ENCODE measurements around the gene SHH.
"Not testable (repeated sequence)": the region's sequence is repeated elsewhere in the genome, so short reads cannot be mapped to it uniquely, and the experiment has no call there.

The SHH gene

DNA sequence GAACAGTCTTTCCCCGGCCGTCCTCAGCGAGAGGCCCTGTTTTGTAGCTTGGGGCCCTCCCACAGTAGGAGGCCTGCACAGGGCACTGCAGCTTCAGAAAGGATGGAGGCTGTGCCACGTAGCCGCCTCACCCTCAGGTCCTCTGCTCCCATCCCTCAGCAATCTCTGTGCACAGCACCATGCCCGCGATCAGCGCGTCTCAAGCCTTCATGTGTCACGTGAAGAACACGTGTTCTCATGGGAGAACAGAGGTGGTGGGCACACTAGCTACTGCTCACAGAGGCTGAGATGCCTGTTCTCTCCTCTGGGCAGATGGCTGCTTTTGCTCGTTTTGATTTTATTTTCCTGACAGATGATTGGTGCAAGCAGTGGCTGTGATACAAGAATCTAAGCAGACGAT lies 8.5 kb upstream of the SHH start:
- DNase-seq (ENCODE audit: low read depth in 1 of 2, low spot score in 1 of 2) = no peak

DNA sequence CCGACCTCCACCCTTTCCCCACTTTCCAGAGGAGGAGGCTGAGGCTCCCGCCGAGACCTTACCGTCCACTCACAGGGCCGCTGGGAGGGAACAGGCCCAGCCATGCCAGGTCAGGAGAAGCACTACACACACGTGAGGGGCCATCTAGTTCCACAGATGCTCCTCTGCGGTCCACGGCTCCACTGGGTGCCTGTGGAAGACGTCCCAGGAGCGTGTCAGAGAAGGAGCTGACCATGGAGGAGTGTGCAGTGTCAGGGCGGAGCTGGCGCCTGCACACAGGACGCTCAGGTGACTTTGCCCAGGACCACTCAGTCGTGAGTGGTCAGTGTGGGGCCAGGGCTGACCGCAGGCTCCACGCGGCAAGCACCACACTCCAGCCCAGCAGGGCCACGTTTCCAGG lies 8.0 kb upstream of the SHH start:
- DNase-seq (ENCODE audit: low read depth in 1 of 2, low spot score in 1 of 2) = no peak

DNA sequence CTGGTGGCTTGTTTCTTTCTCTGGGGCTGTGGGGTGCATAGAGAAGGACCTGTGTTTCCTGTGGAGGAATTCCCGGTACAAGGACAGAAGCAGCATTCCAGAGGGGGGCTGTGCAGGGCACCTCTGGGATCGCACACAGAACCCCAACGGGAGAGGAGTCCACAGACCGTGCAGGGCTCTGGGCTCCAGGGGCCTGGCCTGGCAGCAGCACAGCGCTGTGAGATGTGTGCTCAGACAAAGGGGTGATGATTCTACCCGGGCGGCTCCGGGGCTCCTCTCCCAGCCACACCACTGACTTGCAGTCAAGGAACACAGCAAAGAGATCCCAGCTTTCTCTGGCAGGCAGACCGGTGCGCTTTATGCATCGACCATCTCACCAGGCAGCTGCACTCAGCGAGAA lies 6.9 kb upstream of the SHH start:
- no peak for DNase-seq (ENCODE audit: low read depth in 1 of 2, low spot score in 1 of 2)

DNA sequence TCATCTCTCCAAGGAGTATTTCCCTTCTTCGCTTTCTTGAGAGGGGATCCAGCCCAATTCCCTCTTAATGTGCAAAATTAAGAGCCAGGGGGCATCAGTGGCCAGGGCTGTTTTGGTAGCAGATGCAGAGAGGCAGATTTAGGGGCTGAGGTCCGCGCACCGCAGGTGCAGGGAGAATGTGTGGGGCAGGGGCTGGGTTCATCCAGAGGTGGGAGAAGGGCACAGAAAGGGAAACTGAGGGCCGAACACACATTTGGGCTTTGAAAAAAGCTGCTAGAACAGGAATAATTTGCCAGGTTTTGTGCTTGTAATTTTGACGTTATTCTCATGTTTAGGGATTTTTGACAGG lies 6.5 kb upstream of the SHH start:
- no peak for DNase-seq (ENCODE audit: low read depth in 1 of 2, low spot score in 1 of 2)

DNA sequence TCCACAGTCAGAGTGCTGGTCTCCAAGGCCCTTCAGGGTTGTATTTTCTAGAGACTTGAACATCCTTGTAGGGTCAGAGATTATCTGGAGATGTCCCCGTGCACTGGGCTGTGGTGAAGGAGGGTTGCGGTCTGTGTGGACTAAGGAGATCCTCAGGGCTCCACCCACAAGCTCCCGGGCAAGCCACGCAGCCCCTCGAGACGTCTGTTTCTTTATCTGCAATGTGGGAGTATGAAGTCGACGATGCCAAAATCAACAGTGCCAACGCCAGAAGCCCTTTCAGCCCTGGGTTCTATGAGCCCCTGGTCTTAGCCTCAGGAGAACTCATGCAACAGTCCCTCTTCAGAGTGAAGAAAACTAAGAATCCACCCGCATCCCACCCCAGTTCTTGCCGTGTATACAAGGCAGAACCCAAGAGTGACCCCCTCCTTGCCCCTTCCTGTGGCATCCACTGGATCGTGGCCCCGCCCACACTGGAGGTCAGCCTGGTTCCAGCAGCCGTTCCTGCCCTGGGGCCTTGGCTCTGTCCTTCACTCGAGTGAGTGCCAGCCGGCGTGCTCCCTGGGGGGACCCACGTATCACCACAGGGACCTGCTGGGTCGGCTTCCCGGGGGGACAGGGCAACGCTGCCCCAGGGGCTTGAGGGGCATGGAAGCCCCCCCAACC lies 6.0 kb upstream of the SHH start:
- DNase-seq (ENCODE audit: low read depth in 1 of 2, low spot score in 1 of 2) = no peak

DNA sequence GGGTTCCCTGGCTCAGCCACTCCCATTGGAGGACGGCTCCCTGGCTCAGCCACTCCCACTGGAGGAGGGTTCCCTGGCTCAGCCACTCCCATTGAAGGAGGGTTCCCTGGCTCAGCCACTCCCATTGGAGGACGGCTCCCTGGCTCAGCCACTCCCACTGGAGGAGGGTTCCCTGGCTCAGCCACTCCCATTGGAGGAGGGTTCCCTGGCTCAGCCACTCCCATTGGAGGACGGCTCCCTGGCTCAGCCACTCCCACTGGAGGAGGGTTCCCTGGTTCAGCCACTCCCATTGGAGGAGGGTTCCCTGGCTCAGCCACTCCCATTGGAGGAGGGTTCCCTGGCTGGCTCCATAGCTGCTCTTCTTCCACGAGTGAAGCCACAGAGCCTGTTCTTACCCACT lies 5.3 kb upstream of the SHH start:
- not testable (repeated sequence) for DNase-seq (ENCODE audit: low read depth in 1 of 2, low spot score in 1 of 2)

DNA sequence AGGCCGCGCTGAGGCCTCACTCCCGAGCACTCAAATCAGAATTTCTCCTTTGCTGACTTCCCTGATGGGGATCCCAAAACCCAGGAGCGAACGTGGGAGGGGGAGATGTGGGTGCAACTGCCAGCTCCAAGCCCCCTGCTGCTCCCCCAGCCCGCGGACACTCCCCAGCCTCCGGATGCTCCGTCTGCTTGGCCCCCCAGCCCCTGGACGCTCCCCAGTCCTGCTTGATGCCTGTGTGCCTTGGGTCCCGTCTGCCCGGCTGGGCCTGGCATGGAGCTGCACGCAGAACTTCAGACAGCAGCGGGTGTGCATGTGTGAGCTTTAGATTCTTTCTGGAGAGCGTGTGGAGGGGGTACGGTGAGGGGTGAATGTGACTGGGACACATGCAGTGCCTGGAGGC lies 4.7 kb upstream of the SHH start:
- DNase-seq (ENCODE audit: low read depth in 1 of 2, low spot score in 1 of 2) = no peak

DNA sequence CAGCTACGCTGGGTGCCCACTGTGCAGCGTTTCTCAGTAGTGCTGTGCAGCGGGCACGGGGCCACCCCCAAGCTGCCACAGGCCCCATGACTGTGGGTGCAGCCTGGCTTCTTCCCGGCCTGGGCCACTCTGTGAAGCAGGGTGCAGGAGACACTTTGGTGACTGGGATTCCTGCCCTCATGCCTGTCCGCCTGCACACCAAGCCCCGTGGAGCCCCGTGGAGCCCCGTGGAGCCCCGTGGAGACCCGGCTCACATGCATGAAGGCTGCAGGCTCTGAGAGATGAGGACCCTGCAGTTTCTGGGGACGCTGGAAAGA lies 3.9 kb upstream of the SHH start:
- no peak for DNase-seq (ENCODE audit: low read depth in 1 of 2, low spot score in 1 of 2)

DNA sequence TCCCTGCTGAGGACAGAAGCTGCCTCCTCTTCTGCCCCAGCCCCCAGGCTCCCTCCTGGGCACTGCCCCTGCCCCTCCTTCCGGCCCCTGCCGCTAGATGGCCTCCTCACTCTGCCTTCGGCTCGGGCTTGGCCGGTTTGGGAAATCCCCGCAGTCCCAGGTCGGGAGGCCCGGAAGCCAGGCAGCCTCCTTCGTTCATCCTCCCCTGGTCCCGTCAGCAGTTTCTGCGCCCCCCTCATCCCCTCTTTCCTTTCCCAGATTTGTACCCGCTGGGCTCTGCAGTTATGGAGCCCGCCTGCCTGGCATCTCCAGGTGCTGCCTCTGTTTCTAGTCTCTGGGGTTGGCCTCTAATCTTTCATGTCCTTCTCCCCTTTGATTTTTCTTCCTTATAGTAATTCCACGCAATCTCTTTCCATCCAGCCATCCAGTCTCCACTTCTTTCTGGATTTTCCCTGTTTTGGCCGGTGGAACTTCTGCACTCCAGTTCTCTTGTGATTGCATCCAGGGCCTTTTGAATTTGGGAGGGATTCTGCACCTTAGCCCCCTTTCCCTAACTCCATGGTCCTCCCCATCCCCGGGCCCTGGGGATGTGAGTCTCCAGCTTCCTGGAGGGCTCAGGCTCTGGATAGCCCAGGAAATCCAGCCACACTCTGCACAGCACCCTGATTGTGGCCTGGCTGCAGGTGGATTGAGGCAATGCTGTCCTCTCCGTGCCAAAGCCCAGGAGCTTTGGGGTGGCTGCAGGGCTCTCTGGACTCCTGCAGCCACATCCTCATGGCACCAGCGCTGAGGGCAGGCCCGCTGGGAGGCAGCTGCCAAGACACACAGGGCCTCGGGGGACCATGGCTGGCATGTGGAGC lies 3.3 kb upstream of the SHH start:
- DNase-seq (ENCODE audit: low read depth in 1 of 2, low spot score in 1 of 2) = peak in 1 of 2 donors; percentile 53

DNA sequence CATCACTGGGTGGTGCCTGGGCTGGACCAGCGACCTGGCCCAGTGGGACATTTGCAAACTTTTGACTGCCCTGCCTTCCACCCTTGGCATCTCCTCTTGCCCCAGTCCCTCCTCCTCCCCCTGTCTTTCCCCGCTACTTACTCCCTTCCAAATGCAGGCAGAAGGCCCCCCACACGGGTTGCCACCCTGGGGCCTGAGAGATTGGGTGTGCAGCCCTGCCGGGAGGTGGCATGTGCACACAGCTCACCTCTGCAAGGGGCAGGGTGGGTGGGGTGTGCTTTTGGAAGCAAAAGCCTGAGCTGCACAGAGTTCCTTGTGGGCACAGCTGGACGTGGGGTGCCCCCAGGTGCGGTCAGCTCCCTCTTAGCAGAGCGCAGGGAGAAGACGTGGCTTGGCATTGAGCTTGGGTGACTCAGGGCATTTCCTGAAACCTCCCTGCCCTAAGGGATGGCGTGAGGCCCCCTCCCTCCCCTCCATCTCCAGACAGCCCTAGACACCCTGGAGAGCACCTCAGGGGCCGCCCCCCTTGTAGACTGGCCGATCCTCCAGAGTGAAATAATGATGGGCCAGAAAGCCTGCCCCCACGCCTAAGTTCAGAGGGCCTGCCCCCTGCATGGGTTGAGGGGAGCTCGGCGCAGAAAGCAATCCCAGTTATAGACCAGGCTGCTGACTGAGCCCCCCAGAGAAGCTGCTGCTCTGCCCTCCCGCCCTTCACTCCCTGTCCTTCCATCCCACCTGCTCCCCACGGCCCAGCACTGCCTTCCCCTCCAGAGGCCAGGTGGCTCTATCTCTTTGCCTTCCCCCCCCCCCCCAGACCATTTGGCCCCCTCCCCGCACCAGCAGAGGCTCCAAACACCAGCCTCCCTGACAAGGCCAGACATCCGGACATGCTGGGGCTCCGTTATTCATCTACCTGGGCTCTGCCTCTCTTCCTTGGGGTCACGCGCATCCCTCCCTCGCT lies 2.3 kb upstream of the SHH start:
- no peak for DNase-seq (ENCODE audit: low read depth in 1 of 2, low spot score in 1 of 2)

DNA sequence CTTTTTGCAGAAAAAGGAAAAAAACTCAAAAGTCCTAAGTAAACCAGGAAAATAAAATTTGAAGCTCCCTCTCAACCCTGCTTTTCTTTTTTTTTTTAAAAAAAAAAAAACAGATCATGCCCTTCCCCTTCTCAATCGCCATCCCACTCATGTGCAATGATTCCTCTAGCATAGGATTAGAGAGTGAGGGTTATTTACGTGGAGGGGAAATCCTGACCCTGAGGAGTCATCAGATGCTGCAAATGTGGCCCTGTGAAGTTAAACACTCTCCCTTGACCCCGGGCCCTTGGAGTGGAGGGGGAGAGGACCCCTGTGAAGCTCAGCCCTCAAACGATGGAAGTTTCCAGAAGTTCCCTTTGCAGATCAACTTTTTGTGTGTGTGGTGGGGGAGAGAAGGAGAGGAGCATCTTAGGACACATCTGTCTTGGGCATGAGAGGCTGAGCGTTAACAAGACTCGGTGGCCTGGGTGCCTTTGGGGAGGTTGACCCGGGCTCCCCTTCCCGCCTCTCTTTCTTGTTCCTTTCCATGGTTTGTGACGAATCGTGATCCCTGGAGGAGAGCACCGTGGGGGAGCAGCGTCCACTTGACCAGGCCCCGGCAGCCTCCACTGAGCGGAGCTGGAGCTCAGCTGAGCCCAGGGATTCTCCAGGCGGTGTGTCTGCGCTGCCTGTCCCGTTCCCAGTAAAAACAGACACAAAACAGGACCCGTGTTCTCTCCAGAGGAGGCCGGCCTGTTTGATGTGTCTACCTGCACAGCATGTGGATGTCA lies 1.5 kb upstream of the SHH start:
- no peak for DNase-seq (ENCODE audit: low read depth in 1 of 2, low spot score in 1 of 2)

DNA sequence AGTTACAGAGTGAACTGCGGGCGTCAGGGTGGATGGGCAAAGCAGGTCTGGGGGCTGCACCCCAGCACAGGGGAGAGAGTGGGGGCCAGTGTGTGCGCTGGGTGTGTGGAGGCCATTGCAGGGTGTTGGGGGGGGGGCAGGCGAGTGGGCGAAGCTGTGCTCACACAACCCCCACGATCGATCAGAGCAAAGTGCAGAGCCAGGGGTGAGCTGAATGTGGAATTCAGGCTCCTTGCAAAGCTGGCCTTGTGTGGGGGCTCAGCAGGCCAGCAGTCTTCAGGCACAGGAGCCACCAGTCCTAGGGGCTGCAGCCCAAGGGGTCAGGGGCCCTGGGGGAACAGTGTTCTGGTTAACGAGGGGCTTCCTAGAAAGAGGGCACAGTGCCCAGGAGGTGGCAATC lies 862 bp upstream of the SHH start:
- DNase-seq (ENCODE audit: low read depth in 1 of 2, low spot score in 1 of 2) = no peak

DNA sequence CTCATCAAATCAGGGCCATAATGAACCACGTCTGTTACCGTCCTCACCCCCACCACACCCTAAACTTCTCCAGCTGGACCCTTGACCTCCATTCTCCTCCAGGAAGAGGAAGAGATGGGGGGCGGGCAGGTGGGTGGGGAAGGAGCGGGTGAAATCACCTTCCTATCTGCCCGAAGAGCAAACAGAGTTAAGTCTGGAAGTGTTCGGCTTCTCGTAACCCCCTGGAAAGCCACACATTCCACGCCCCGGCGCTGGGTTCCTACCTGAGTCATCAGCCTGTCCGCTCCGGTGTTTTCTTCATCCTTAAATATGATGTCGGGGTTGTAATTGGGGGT lies 736 bp downstream of the SHH start:
- DNase-seq (ENCODE audit: low read depth in 1 of 2, low spot score in 1 of 2) = no peak

DNA sequence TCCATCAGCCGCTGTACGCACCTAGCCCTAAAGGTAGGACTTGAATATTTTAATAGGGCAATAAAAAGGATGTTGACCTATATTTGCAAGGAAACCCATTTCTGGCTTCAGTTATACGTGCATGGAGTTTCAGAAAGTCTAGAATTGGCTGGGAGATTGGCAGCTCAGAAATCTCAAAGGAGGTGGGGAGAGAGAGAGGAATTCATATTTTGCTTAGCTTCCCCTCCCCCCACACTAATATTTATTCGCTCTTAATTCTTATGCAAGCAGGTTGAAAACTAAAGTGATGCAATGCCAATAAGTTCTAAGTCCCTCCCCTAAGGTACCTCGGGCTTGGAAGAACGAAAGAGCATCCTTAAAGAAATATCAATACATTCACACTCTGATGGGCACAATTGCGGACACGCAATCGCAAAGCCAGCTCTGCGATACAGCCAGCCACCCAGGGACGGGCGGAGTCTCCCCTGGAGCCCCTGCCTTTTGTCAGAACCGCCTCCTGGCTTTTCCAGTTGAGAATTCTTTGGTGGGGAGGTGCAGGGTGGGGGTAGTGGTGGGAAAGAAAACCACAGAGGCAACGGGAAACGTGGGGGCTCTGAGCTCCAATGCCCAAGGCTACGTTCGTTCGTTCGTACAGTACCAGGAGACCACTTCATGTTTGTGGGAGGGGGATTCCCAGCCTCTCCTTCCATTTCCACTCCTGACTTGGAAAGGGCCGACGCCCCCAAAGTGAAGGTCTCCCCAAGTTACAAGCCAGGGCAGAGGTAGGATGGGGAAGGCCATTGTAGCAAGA lies 1.3 kb downstream of the SHH start:
- DNase-seq (ENCODE audit: low read depth in 1 of 2, low spot score in 1 of 2) = no peak

DNA sequence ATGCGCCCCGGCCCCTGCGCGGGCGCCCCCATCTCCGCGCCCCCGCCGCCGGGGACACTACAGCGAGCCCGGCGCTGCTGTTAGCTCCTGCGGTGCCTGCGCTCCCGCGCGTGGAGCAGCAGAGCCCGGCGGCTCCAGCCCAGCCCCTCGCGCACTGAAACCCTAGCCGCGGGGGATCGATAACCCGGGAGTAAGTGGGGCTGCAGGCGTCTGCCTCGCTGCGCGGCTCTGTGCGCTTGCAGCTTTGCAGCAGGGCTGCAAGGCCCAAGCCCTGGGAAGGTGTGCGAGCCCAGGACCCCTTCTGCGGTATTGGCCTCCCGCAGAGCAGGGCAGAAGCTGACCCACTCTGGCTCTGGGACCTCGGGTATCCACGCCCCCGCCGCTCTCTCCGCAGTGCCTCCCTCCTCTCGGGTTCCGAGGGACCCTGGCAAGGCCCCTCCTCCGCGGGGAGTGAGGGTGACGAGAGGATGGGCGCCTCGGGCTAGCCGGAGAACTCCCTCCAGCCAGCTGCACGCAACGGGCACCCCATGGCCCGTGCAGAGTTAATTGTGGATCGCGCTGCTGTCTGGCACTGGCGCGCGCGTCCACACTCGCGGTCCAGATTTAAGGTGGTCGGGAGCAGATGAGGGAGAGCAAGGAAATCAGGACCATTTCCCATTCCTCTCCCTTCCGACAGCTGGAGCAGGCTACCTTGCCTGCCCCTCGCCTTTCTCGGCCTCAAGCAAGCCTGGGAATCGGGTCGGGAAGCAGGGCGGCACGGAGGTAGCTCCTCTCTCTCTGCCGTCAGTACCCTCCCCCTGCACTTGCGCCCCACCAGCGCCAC lies 2.1 kb downstream of the SHH start:
- no peak for DNase-seq (ENCODE audit: low read depth in 1 of 2, low spot score in 1 of 2)

DNA sequence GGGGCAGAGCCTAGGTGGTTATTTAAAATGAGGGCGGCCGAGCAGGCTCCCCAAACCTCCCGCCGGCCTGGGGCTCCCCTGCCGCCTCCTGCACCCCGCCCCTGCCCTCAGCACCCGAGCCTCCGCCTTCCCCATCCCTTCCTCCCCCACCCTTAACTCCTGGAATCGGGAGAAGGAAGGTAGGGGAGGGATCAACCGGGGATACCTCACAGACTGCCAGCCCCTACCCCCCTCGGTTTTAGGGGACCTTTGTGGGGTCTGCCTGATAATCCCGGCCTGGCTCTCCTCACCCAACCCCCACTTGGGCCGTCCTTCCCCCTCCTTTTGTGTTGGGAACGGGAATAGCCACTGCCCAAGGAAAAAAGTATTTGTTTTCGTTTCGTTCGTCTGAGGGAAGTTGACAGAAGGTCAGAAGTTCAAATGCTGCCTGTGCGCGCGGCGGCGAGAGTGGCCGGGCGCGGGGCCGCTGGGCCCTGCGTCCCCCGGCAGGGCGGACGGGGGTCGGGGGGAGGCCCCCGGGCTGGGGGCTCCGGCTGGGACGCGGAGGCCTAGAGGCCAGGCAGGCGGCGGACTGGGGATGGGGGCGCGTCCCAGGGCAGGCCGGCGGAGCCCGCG lies 2.8 kb downstream of the SHH start:
- no peak for DNase-seq (ENCODE audit: low read depth in 1 of 2, low spot score in 1 of 2)

DNA sequence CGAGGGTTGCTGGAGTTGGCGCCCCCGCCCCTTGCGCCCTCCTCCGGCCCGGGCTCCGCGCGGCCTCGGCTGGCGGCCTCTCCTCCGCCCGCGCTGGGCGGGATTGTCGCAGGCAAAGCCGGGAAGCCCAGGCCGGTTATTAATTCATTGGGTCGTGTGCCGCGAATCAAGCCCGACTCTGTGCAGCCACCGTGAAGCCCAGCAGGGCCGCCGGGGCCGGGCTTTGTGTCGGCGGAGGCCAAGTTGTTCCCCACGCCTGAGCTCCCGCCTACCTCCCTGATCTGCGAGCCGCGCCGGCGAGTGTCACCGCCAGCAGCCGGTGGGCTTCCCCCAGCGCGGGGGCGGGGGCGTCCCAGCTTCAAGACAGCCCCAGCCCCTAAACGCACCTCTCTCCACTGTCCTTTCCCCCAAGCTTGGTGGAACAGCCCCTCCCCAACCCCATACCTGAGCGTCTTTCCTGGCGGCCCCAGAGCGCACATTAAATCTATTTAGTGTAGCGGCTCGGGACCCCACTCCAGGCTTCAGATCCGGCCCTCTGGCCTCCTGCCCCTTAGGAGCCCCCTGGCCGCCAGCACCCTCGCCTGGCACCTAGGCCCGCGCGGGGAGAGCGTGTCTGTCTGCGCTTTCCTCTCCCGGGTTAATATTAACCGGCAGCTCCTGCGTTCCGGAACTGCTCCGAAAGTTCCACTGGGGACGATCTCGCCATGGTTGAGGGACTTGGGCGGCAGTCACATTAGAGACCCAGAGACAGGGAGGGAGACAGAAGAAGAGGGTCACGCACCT lies 3.5 kb downstream of the SHH start:
- no peak for DNase-seq (ENCODE audit: low read depth in 1 of 2, low spot score in 1 of 2)

DNA sequence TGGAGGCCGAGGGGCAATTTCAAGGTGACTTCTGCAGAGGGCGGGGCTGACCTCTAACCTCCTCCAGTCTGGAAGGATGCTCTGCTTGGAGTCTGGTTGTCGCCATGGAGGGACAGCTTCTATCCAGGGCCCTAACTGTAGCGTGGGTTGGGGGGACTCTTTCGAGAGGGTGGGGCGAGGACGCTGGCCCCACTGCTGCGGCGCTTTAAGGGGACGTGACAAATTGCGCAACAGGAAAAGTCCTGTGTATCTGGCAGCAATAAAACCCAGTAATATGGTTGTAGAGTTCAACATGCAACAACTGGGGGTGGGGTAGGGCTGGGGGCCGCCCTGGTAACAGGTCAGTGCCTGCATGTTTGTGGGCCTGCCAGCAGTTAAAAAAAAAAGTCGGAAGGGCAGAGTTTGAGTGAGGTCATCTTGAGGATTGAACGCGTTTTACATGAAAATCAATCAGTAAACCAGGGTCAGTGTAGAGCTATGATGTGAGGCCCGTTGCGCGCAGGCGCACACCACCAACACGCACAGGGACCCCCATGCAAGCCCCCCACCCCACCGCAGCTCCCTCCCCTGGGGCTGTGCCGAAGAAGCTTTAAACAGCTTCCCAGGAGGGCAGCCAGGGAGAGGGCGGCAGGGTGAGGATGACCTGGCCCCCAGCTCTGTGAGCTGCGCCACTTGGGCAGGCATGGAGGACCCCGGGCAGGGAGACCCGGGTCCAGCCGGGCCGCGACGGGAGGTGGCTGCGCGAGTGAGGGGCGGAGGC lies 4.3 kb downstream of the SHH start:
- no peak for DNase-seq (ENCODE audit: low read depth in 1 of 2, low spot score in 1 of 2)

Data from stimulated activated CD4-positive, alpha-beta T cell treated with anti-CD3 and anti-CD28 coated beads, Interleukin-15, amount 100 ng/mL, for 1 hour (primary cell).